OCI-LY3 (cell line): Measurements from ENCODE around the gene MBP.

Experiments used
- CTCF ChIP-seq: fragments of 200-600, 300-600 bp; sonication (generic); IDR thresholded peaks from 2 replicates; pipeline ENCODE4 v1.5.1; 2014; ENCODE audit warnings: antibody characterized with exemption, low read length, low read depth
- EZH2phosphoT487 ChIP-seq: fragments of 200-600 bp; shearing (Covaris generic); IDR thresholded peaks from 2 replicates; pipeline ENCODE4 v1.6.1; 2018; ENCODE audit warnings: antibody characterized with exemption, mixed run types, low read depth

GRCh38 chr18:77030201-77030600 is 102.4 kb downstream of the MBP start:
- TF ChIP-seq CTCF (no peak), EZH2phosphoT487 (no peak)
